Keratinocyte (primary cell): ENCODE data around the gene ENO4. TPM values are rescaled to one million over a fixed set of nuclear protein-coding genes. Genes with fewer than 3 reads are reported as not detected.

Experiments
- DNase-seq: peaks from one replicate; pipeline ENCODE4 v3.0.0-alpha.2; 2011; ENCODE audit warnings: low read depth, missing footprints, low spot score
- FAIRE-seq: peaks from 2 replicates; lab custom pipeline; 2011; peaks lifted over from hg19 to GRCh38; lab: Jason Lieb, UNC
- H2AFZ ChIP-seq: 2 replicates; pipeline ENCODE4 v1.6.0; 2012; ENCODE audit warnings: low read length, control low read depth, inconsistent platforms; ENCODE audit not compliant: control insufficient read depth
- H3K27ac ChIP-seq: 2 replicates; pipeline ENCODE4 v1.5.1; 2011; ENCODE audit warnings: low read length; ENCODE audit not compliant: control insufficient read depth, insufficient read depth
- H3K27me3 ChIP-seq: 3 replicates; pipeline ENCODE4 v1.6.0; 2011; ENCODE audit warnings: low read length; ENCODE audit not compliant: control insufficient read depth, insufficient read depth; ENCODE audit errors: extremely low read depth
- H3K36me3 ChIP-seq, 2 experiments: 2 replicates in 1 of 2; 3 replicates in 1 of 2; pipeline ENCODE4 v1.5.1; 2011; ENCODE audit warnings: low read length in 2 of 2, mild to moderate bottlenecking in 1 of 2; ENCODE audit not compliant: control insufficient read depth in 2 of 2, insufficient read depth in 2 of 2; ENCODE audit errors: extremely low read depth in 1 of 2
- H3K4me1 ChIP-seq: 3 replicates; pipeline ENCODE4 v1.5.1; 2011; ENCODE audit warnings: low read length; ENCODE audit not compliant: control insufficient read depth, insufficient read depth; ENCODE audit errors: extremely low read depth
- H3K4me2 ChIP-seq: 3 replicates; pipeline ENCODE4 v1.6.0; 2011; ENCODE audit warnings: low read depth, low read length; ENCODE audit not compliant: control insufficient read depth, insufficient read depth; ENCODE audit errors: extremely low read depth
- H3K4me3 ChIP-seq, 3 experiments: fragments of 200-600 bp in 1 of 3; sonication (generic) in 1 of 3; 2 replicates in 2 of 3; 3 replicates in 1 of 3; pipeline ENCODE4 v1.5.1; 2011 to 2016; ENCODE audit warnings: low read length in 3 of 3, mild to moderate bottlenecking in 3 of 3, control low read depth in 2 of 3, inconsistent platforms in 1 of 3, low read depth in 1 of 3, mixed read lengths in 1 of 3, mixed run types in 1 of 3, moderate library complexity in 1 of 3; ENCODE audit not compliant: control insufficient read depth in 2 of 3, insufficient read depth in 2 of 3; ENCODE audit errors: extremely low read depth in 1 of 3
- H3K79me2 ChIP-seq: 2 replicates; pipeline ENCODE4 v1.6.0; 2012; ENCODE audit warnings: low read length; ENCODE audit not compliant: control insufficient read depth, insufficient read depth
- H3K9ac ChIP-seq: 3 replicates; pipeline ENCODE4 v1.6.0; 2011; ENCODE audit warnings: low read length; ENCODE audit not compliant: control insufficient read depth, insufficient read depth; ENCODE audit errors: extremely low read depth
- H3K9me1 ChIP-seq: 3 replicates; pipeline ENCODE4 v1.6.0; 2011; ENCODE audit warnings: low read length; ENCODE audit not compliant: control insufficient read depth, insufficient read depth; ENCODE audit errors: extremely low read depth
- H3K9me3 ChIP-seq: 2 replicates; pipeline ENCODE4 v1.5.1; 2012; ENCODE audit warnings: low read depth, low read length; ENCODE audit not compliant: control insufficient read depth
- H4K20me1 ChIP-seq: 3 replicates; pipeline ENCODE4 v1.6.0; 2011; ENCODE audit warnings: low read length; ENCODE audit not compliant: control insufficient read depth, insufficient read depth; ENCODE audit errors: extremely low read depth
- EZH2 ChIP-seq: IDR thresholded peaks from one replicate; pipeline ENCODE4 v1.6.1; 2012; ENCODE audit warnings: inconsistent platforms, mild to moderate bottlenecking, low read length, moderate library complexity
- dilution Hi-C: fragments of 300-500 bp; cut with MboI; formaldehyde crosslinking; loops from one replicate; pipeline ENCODE4 v1.7.0; 2020; ENCODE audit warnings: low sequenced_read_pairs; ENCODE audit not compliant: extremely low pct_ligation_motif_present
- polyA plus RNA-seq, 5 experiments: library from polyadenylated mRNA; depleted of rRNA in 3 of 5; stranded (reverse) in 3 of 5; stranded (forward) in 1 of 5; unstranded in 1 of 5; fragments of >200 nt; gene quantifications; 1 replicate in 1 of 5; 2 replicates in 3 of 5; 3 replicates in 1 of 5; pipeline versions ENCODE4 v1.2.1 to v1.2.3, GENCODE V29; 2011 to 2012; ENCODE audit warnings: missing spikeins in 2 of 5, low read depth in 1 of 5, low replicate concordance in 1 of 5
- TF ChIP-seq, protein P1 (sequence below), 3 experiments: IDR thresholded peaks in 1 of 3; conservative IDR thresholded peaks in 1 of 3; optimal IDR thresholded peaks in 1 of 3; 2 replicates in 2 of 3; 3 replicates in 1 of 3; pipeline versions ENCODE3 to v1.5.1; 2011; ENCODE audit warnings: low read length in 3 of 3, mild to moderate bottlenecking in 3 of 3, moderate library complexity in 2 of 3, control low read depth in 1 of 3, inconsistent platforms in 1 of 3; ENCODE audit not compliant: insufficient read depth in 2 of 3; ENCODE audit errors: extremely low read depth in 1 of 3

The ENO4 gene
- polyA plus RNA-seq, 1 donor (not counting 4 experiments of a cell fraction or from before 2014, with no cell fraction given): 0.35 TPM

DNA sequence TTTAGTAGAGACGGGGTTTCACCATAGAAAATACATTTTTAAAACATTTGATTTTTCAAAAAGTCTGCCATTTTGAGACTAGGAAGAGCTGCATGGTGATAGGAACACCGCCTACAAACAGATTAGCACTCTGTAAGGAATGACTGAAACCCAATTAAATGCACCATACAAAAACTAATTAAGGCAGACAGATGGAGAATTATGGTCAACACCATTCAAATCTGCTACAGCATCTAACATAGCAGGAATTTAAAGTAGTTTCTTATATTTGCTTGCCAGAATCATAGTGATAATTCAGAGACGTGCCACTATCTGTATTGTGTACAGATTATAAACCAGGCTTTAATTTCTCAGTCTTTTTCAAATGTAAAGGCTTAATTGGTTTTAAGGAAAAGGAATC lies 68.2 kb downstream of the ENO4 start:
- dilution Hi-C loops: no loop called here
- Histone ChIP-seq H3K27me3 (no peaks in the 10 kb centered on the region), H3K36me3 (peaks cover 7 to 8% of the 10 kb centered on the region in 2 experiments), H3K79me2 (no peaks in the 10 kb centered on the region), H3K27ac (no peak overlapping the region), H4K20me1 (no peaks in the 10 kb centered on the region), H2AFZ (no peak overlapping the region), H3K4me2 (no peak overlapping the region), H3K9ac (no peak overlapping the region), H3K9me3 (no peaks in the 10 kb centered on the region), H3K4me1 (no peaks in the 10 kb centered on the region), H3K4me3 (no peak overlapping the region), H3K9me1 (no peaks in the 10 kb centered on the region)
- no peak for DNase-seq
- no peak for FAIRE-seq
- TF ChIP-seq EZH2: no peak
- TF ChIP-seq, protein P1, sequence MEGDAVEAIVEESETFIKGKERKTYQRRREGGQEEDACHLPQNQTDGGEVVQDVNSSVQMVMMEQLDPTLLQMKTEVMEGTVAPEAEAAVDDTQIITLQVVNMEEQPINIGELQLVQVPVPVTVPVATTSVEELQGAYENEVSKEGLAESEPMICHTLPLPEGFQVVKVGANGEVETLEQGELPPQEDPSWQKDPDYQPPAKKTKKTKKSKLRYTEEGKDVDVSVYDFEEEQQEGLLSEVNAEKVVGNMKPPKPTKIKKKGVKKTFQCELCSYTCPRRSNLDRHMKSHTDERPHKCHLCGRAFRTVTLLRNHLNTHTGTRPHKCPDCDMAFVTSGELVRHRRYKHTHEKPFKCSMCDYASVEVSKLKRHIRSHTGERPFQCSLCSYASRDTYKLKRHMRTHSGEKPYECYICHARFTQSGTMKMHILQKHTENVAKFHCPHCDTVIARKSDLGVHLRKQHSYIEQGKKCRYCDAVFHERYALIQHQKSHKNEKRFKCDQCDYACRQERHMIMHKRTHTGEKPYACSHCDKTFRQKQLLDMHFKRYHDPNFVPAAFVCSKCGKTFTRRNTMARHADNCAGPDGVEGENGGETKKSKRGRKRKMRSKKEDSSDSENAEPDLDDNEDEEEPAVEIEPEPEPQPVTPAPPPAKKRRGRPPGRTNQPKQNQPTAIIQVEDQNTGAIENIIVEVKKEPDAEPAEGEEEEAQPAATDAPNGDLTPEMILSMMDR (optimal IDR thresholded peaks at IDR 0.05 in 1 of 3, IDR thresholded peaks at IDR 0.05 in 1 of 3, conservative IDR thresholded peaks at IDR 0.05 in 1 of 3; ENCODE audit: extremely low read depth in 1 of 3, insufficient read depth in 2 of 3, low read length in 3 of 3): no peak

DNA sequence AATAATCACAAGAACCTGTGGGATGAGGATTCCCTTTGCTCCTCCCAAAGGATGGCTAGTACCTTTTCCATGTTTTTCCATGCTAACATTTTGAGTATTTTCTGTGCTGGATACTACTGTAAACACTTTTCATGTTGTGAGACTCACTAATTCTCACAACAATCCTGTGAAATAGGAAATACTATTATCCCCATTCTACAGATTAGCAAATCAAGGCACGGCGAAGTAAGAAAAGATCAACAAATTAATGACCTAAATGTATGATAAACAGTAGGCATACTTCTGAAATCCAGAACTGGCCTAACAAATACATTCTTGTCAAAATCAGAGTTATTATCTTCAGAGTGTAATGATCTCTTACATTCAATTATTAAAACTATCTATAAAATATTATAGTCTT lies 69.3 kb downstream of the ENO4 start:
- no peaks in the 10 kb centered on the region for H4K20me1 ChIP-seq
- H3K9me3 ChIP-seq: no peaks in the 10 kb centered on the region
- no peak overlapping the region for H3K27ac ChIP-seq
- no peaks in the 10 kb centered on the region for H3K79me2 ChIP-seq
- no peaks in the 10 kb centered on the region for H3K9me1 ChIP-seq
- FAIRE-seq (no peak), DNase-seq (no peak)
- no peak overlapping the region for H2AFZ ChIP-seq
- TF ChIP-seq, protein P1 (optimal IDR thresholded peaks at IDR 0.05 in 1 of 3, IDR thresholded peaks at IDR 0.05 in 1 of 3, conservative IDR thresholded peaks at IDR 0.05 in 1 of 3; ENCODE audit: extremely low read depth in 1 of 3, insufficient read depth in 2 of 3, low read length in 3 of 3): no peak
- no peak for TF ChIP-seq EZH2
- no peaks in the 10 kb centered on the region for H3K4me1 ChIP-seq
- dilution Hi-C loops: no loop called here
- H3K36me3 ChIP-seq: peaks cover 7% of the 10 kb centered on the region in 2 experiments
- H3K27me3 ChIP-seq: no peaks in the 10 kb centered on the region
- H3K4me3 ChIP-seq: no peak overlapping the region
- H3K4me2 ChIP-seq: no peak overlapping the region
- H3K9ac ChIP-seq: no peak overlapping the region
